Activated B cell treated with CpG ODN at 0.5 μM for 24 hours (primary cell): ENCODE results near the gene GRIN2B. TPM values are rescaled to one million over a fixed set of nuclear protein-coding genes. Genes with fewer than 3 reads are reported as not detected.

ENCODE experiments used
- ATAC-seq: fragments of 200-7000 bp; cut with Tn5 transposase; one replicate; pipeline ENCODE4 v1.10.0; 2021; ENCODE audit warnings: low read depth, mild to moderate bottlenecking, moderate library complexity
- CTCF ChIA-PET: fragments of 350-600 bp; sonication (Branson Sonifier 250); formaldehyde crosslinking; loops from one replicate; lab custom pipeline; 2021; ENCODE audit warnings: antibody characterized with exemption; lab: Charles Lee
- POLR2A ChIA-PET: fragments of 350-600 bp; sonication (Branson Sonifier 250); formaldehyde crosslinking; loops from one replicate; lab custom pipeline; 2021; ENCODE audit warnings: antibody characterized with exemption; lab: Charles Lee
- DNase-seq: peaks from one replicate; pipeline ENCODE4 v3.0.0; 2022
- H3K27ac Mint-ChIP-seq: one replicate; pipeline ENCODE4 v1.8.0; 2020; ENCODE audit warnings: mixed read lengths
- H3K27me3 Mint-ChIP-seq: one replicate; pipeline ENCODE4 v1.8.0; 2021; ENCODE audit warnings: mixed read lengths
- H3K36me3 Mint-ChIP-seq: one replicate; pipeline ENCODE4 v1.8.0; 2021; ENCODE audit warnings: low read depth, mixed read lengths
- H3K4me1 Mint-ChIP-seq: one replicate; pipeline ENCODE4 v1.8.0; 2021; ENCODE audit warnings: mixed read lengths
- H3K4me3 Mint-ChIP-seq: one replicate; pipeline ENCODE4 v1.8.0; 2020; ENCODE audit warnings: mild to moderate bottlenecking, mixed read lengths
- H3K9me3 Mint-ChIP-seq: one replicate; pipeline ENCODE4 v1.8.0; 2020; ENCODE audit warnings: mixed read lengths
- intact Hi-C: fragments of 100-400 bp; cut with micrococcal nuclease; formaldehyde crosslinking; loops from one replicate; pipeline ENCODE4 v1.15.1; 2024
- total RNA-seq: library from RNA; stranded (reverse); gene quantifications from 2 replicates; pipeline ENCODE4 v1.2.3, GENCODE V29; 2022
- TF ChIP-seq, protein P1 (sequence below): fragments of 200-600 bp; IDR thresholded peaks from one replicate; pipeline ENCODE4 v1.8.0; 2022; ENCODE audit warnings: antibody characterized with exemption, mild to moderate bottlenecking

GRIN2B gene
- total RNA-seq, 1 donor from 2014 or later, result under 0.01 TPM

DNA sequence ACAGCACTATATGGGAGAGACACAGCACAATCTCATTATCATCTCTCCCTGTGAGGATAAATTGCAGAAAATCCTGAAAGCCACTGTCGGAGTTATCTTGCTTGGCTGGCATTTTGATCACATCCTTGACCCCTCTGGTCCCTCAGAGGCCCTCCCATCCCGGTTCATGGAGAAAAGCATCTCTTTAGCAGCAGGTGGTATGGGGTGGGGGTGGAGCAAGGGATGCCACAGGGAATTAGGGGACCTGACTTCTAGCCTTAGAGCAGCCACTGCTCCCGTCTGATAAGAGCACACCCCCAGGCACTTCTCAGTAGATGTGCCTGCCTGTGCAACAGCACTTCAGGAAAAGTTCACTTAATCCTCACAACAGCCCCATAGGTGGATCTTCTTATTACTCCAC is 38.6 kb downstream of the GRIN2B start:
- no peak overlapping the region for H3K4me3 Mint-ChIP-seq
- DNase-seq (no peak), ATAC-seq (no peak)
- peaks cover 24% of the 10 kb centered on the region for H3K27me3 Mint-ChIP-seq
- H3K27ac Mint-ChIP-seq, result no peak overlapping the region
- intact Hi-C loops, result loop anchor here (1.0 to 5.0 kb wide), 2 partner anchors 224 to 666 kb away; no protein-coding TSS in a partner anchor
- peaks cover 2% of the 10 kb centered on the region for H3K4me1 Mint-ChIP-seq
- POLR2A ChIA-PET, result no interaction called here
- H3K9me3 Mint-ChIP-seq, result peaks cover 1% of the 10 kb centered on the region
- CTCF ChIA-PET, result interaction anchor here (1.5 to 2.7 kb wide), 2 partner anchors 580 to 688 kb away, joined by 7 to 8 read pairs; no protein-coding TSS in a partner anchor
- no peaks in the 10 kb centered on the region for H3K36me3 Mint-ChIP-seq
- TF ChIP-seq, protein P1, sequence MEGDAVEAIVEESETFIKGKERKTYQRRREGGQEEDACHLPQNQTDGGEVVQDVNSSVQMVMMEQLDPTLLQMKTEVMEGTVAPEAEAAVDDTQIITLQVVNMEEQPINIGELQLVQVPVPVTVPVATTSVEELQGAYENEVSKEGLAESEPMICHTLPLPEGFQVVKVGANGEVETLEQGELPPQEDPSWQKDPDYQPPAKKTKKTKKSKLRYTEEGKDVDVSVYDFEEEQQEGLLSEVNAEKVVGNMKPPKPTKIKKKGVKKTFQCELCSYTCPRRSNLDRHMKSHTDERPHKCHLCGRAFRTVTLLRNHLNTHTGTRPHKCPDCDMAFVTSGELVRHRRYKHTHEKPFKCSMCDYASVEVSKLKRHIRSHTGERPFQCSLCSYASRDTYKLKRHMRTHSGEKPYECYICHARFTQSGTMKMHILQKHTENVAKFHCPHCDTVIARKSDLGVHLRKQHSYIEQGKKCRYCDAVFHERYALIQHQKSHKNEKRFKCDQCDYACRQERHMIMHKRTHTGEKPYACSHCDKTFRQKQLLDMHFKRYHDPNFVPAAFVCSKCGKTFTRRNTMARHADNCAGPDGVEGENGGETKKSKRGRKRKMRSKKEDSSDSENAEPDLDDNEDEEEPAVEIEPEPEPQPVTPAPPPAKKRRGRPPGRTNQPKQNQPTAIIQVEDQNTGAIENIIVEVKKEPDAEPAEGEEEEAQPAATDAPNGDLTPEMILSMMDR, result no peak

DNA sequence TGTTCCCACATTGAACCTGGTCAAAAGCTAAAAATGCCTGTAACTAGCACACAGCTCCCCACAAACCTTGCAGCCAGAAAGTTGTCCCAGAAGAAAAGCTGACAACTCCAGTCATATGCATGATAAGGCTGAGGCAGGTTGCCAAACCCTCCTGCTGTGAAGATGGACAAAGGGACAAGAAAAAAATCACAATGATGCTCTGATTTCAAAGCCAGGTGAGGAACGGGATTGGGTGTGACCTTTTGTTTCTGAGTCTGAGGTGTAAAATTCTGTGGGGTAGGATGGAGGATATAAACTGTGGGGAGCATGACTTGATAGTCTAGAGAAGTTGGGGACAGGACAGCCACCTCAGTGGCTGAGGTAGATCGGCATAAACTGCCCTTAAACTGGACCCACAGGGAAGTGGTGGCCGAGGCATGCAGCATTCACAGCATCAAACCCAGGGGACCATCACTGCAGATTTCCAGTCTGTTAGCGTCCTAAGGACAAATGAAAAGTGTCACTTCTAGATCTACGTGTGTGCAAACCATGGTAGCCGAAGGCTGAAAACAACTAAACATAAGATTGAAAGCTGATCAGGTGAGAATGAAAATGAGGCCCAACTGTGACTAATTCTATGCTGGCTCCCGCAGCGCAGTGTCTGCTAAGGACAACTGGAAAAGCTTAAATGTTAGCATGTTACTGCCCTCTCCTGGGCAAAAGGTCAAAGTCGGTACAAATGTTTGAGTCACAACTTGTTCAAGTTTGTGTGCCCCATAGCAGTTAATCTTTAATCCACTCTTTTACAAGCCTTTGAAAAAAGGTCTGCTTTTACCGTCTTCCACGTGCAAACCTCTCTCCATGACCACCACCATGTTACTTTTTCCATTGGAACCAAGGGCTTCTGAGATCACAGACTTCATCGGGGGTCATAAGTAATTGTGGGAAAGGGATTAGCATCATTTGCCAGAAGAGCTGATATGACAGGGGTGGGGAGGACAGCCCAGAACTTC is 39.8 kb downstream of the GRIN2B start:
- Mint-ChIP-seq H3K4me3 (no peak overlapping the region), H3K27ac (no peak overlapping the region), H3K36me3 (no peaks in the 10 kb centered on the region), H3K9me3 (peaks cover 7% of the 10 kb centered on the region), H3K27me3 (peaks cover 20% of the 10 kb centered on the region), H3K4me1 (peaks cover 7% of the 10 kb centered on the region)
- TF ChIP-seq, protein P1, result no peak
- ChIA-PET CTCF (interaction anchor here (0.8 to 2.7 kb wide), 4 partner anchors 78 to 687 kb away, joined by 3 to 8 read pairs (median 5); no protein-coding TSS in a partner anchor), POLR2A (no interaction called here)
- ATAC-seq, result peak; percentile 31
- no peak for DNase-seq
- intact Hi-C loops, result loop anchor here (1.0 to 5.0 kb wide), 4 partner anchors 77 to 664 kb away; no protein-coding TSS in a partner anchor

DNA sequence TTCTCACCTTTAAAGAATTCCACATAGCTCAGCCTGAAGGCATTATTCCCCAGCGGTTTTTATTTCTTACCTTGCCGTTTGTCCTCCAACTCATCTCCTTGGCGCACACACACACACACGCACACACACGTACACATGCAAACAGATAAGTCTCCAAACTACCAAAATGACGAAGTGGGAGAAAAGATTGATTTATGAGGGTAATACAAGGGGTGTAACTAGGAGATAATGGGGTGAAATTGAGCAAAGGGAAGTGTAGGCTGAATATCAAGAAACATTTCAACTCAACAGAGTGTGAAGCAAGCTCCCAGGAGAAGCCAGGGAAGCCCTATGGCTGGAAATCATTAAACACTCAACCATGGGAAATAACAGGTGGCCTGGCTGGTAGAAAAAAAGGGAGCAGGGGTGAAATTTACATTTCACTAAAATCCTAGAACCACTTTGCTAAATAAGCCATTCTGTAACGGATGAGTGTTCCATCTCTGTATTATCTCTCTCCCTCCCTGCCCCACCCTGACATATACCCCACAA is 41.0 kb downstream of the GRIN2B start:
- Mint-ChIP-seq H3K4me1 (peaks cover 7% of the 10 kb centered on the region), H3K27ac (no peak overlapping the region), H3K4me3 (no peak overlapping the region), H3K36me3 (no peaks in the 10 kb centered on the region), H3K27me3 (peaks cover 20% of the 10 kb centered on the region), H3K9me3 (peaks cover 7% of the 10 kb centered on the region)
- TF ChIP-seq, protein P1, result no peak
- POLR2A ChIA-PET, result no interaction called here
- ATAC-seq, result no peak
- CTCF ChIA-PET, result interaction anchor here (2.7 kb wide), 1 partner anchor 578 kb away, joined by 7 read pairs; no protein-coding TSS in a partner anchor
- no peak for DNase-seq
- intact Hi-C loops, result loop anchor here (2.0 to 5.0 kb wide), 2 partner anchors 76 to 663 kb away; no protein-coding TSS in a partner anchor

DNA sequence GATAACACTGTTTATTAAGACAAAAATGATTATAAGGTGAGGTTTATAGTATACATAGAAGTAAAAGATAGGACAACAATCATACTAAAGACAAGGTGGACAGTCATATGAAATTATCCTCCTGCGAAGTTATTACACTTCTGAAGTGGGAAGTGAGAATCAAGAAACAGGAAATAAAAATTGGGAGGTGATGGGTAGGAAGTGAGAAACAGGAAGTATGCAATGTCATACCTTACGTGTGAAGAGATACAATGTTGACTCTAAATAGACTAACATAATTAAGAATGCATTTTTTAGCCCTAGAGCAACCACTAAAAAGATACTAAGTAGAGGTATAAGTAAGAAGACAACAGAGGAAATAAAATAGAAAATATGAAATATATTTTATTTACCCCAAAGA is 43.7 kb downstream of the GRIN2B start:
- Mint-ChIP-seq H3K4me3 (no peak overlapping the region), H3K4me1 (peaks cover 7% of the 10 kb centered on the region), H3K36me3 (no peaks in the 10 kb centered on the region), H3K27ac (no peak overlapping the region), H3K27me3 (peaks cover 11% of the 10 kb centered on the region), H3K9me3 (peaks cover 7% of the 10 kb centered on the region)
- ATAC-seq, result no peak
- intact Hi-C loops, result no loop called here
- POLR2A ChIA-PET, result no interaction called here
- TF ChIP-seq, protein P1, result no peak
- CTCF ChIA-PET, result no interaction called here
- DNase-seq, result no peak

DNA sequence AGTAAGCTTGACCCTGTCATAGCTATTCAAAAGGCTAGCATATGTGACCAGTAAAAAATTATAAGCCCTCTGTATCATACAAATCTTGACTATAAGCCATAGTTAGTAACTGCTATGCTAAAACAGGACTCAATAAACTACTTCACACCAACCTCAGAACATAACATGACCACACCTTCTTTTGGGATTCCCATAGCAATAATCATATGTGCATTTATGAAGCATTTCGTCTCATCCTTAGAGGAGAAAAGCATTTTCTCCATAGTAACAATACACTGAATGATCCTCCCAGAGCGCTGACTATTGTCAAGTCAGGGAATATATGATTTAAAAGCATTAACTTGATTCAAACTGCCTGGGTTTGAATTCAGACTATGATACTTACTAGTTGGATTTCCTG is 46.2 kb downstream of the GRIN2B start:
- Mint-ChIP-seq H3K9me3 (peaks cover 7% of the 10 kb centered on the region), H3K27me3 (no peaks in the 10 kb centered on the region), H3K4me1 (peaks cover 7% of the 10 kb centered on the region), H3K27ac (no peak overlapping the region), H3K36me3 (no peaks in the 10 kb centered on the region), H3K4me3 (no peak overlapping the region)
- POLR2A ChIA-PET, result no interaction called here
- intact Hi-C loops, result no loop called here
- CTCF ChIA-PET, result no interaction called here
- DNase-seq (no peak), ATAC-seq (no peak)
- TF ChIP-seq, protein P1, result no peak
